ENCODE measurements around the gene GLRX. TPM values are rescaled to one million over a fixed set of nuclear protein-coding genes. Genes with fewer than 3 reads are reported as not detected.

Gene GLRX
- total RNA-seq, 1 experiment from 2014 or later = 27.3 TPM

DNA sequence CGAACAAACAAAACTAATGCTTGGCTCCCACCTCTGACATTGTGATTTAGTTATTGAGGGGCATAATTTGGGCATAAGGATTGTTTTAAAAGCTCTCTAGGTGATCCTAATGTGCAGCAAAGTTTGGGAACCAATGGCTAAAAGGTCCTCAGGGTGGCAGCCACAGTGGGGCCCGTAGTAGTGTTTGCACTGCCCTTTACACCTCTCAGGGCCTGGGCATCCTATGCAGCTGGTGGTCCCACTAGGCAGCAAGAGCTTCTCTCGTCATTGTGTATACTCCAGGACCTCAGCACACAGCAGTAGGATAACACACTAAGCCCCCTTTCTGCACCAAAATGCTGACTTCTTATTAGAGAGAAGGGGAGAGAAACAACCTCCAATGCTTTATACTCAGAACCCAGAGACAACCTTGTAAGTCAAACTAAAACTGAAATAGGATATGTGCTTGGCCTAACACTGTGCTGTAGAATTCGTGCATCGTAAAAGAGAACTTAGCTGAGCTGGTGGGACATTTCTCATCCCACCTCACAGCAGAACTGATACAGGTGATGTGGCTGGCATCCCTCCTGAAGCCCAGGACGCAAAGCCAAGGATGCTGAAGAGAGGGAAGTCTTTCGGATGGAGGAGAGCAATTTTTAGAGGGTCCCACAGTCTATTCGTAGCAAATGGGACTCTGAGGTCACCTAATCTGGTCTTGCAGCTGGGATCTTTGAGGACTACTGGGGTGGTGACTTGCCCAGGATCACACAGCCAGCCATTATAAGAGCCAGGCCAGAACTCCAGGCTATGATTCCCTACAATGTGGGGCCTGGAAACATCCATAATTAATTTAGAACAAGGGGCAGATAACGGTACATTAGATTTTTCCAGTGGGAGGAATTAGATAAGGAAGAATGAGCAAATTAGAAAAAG lies 1.2 kb downstream of the GLRX start:
- TF ChIP-seq EZH2 (IDR thresholded peaks at IDR 0.05; ENCODE audit: borderline replicate concordance, low read depth, low read length, poor library complexity, severe bottlenecking) = no peak
- TF ChIP-seq, protein P1, sequence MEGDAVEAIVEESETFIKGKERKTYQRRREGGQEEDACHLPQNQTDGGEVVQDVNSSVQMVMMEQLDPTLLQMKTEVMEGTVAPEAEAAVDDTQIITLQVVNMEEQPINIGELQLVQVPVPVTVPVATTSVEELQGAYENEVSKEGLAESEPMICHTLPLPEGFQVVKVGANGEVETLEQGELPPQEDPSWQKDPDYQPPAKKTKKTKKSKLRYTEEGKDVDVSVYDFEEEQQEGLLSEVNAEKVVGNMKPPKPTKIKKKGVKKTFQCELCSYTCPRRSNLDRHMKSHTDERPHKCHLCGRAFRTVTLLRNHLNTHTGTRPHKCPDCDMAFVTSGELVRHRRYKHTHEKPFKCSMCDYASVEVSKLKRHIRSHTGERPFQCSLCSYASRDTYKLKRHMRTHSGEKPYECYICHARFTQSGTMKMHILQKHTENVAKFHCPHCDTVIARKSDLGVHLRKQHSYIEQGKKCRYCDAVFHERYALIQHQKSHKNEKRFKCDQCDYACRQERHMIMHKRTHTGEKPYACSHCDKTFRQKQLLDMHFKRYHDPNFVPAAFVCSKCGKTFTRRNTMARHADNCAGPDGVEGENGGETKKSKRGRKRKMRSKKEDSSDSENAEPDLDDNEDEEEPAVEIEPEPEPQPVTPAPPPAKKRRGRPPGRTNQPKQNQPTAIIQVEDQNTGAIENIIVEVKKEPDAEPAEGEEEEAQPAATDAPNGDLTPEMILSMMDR (conservative IDR thresholded peaks at IDR 0.05; ENCODE audit: low read depth, low read length) = no peak
- intact Hi-C loops (cut with micrococcal nuclease; ENCODE audit: unreplicated experiment) = no loop called here
- H3K36me3 ChIP-seq (ENCODE audit: insufficient read depth, low read length, poor library complexity, severe bottlenecking) = no peaks in the 10 kb centered on the region
- ChIA-PET POLR2A (ENCODE audit: low non-redundant PET) (no interaction called here), CTCF (no interaction called here)
- no peak for DNase-seq (ENCODE audit: low spot score)
- no peaks in the 10 kb centered on the region for H3K27me3 ChIP-seq (replicated peaks; ENCODE audit: insufficient read depth, low read depth, low read length, poor library complexity)
- H3K4me1 ChIP-seq (ENCODE audit: insufficient read depth, low read length, poor library complexity, severe bottlenecking) = peaks cover 26% of the 10 kb centered on the region
- TSS peak; percentile 59 for BruUV-seq (replicated peaks)
- no peaks in the 10 kb centered on the region for H3K9me3 ChIP-seq (ENCODE audit: low read depth, low read length, poor library complexity, severe bottlenecking)
- H3K27ac ChIP-seq (ENCODE audit: low read depth, low read length, poor library complexity, severe bottlenecking) = peak overlapping the region; percentile 70
- H3K4me3 ChIP-seq (ENCODE audit: low read depth, low read length, poor library complexity, severe bottlenecking) = peak overlapping the region; percentile 62

DNA sequence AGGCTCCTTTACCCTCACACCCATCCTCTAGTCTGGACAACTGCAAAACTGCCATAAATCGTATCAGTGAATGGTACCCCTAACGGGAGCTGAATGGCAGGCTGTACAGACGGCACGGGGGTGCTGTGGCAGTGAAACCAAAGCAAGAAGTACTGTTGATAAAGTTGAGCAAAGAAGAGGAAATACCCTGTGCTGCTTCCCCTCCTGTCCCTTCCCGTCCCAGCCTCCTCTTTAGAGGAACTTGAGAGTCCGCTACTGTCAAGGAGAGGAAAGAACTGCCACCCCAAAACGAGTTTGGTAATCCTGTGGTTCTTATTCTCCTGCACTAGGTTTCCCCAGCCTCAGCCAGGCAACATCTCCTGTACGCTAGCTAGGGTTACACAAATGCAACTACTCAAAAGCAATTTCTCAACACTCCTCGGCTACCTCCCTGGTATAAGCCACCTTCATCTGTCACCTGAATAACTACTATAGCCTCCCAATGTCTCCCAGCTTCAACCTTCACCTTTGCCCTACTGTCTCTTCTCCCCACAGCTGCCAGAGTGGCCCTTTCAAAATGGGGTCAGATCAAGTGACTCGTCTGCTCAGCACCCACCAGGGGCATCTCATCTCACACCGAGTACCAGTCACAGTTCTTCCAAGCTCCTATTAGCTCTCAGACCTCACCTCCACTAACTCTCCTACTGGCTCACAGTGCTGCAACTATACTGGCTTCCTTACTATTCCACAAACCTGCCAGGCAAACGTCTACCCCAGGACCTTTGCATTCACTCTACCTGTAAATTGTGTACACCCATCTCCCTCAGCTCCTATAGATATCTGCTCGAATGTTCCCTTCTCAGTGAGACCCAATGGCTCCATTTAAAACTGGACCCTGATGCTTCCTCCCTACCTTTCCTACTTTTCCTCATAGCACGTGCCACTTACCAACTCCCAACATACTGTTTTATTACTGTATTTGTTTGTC lies 4.1 kb downstream of the GLRX start:
- CTCF ChIA-PET = no interaction called here
- BruUV-seq (replicated peaks) = no TSS peak
- POLR2A ChIA-PET (ENCODE audit: low non-redundant PET) = no interaction called here

DNA sequence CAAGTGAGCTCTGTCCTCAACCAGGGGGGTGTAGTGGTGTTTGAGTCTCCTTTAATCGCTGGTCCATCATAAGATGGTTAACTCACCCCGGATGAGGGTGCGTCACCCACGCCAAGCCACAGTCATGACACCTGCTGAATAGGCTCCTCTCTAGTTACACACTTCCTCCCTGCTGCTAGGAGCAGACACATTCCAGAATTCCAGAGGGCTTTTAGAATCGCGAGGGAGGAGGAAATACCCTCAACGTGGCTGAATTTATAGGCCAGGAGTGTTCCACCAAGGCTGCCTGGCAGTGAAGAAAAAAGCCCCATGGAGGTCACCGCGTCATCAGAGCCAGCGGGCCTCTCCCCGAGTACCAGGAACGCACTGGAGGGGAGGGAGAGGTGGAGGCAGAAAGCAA lies 5.1 kb downstream of the GLRX start:
- TF ChIP-seq, protein P1 (conservative IDR thresholded peaks at IDR 0.05; ENCODE audit: low read depth, low read length) = no peak
- TF ChIP-seq EZH2 (IDR thresholded peaks at IDR 0.05; ENCODE audit: borderline replicate concordance, low read depth, low read length, poor library complexity, severe bottlenecking) = no peak
- Histone ChIP-seq H3K36me3 (ENCODE audit: insufficient read depth, low read length, poor library complexity, severe bottlenecking) (no peaks in the 10 kb centered on the region), H3K4me3 (ENCODE audit: low read depth, low read length, poor library complexity, severe bottlenecking) (no peak overlapping the region), H3K27me3 (replicated peaks; ENCODE audit: insufficient read depth, low read depth, low read length, poor library complexity) (no peaks in the 10 kb centered on the region), H3K27ac (ENCODE audit: low read depth, low read length, poor library complexity, severe bottlenecking) (no peak overlapping the region), H3K4me1 (ENCODE audit: insufficient read depth, low read length, poor library complexity, severe bottlenecking) (peaks cover 22% of the 10 kb centered on the region), H3K9me3 (ENCODE audit: low read depth, low read length, poor library complexity, severe bottlenecking) (no peaks in the 10 kb centered on the region)
- POLR2A ChIA-PET (ENCODE audit: low non-redundant PET) = no interaction called here
- BruUV-seq (replicated peaks) = no TSS peak
- DNase-seq (ENCODE audit: low spot score) = no peak
- CTCF ChIA-PET = no interaction called here
- intact Hi-C loops (cut with micrococcal nuclease; ENCODE audit: unreplicated experiment) = no loop called here

More for the DNA sequence above, 4.1 kb downstream of the GLRX start:
- Histone ChIP-seq H3K4me3 (ENCODE audit: low read depth, low read length, poor library complexity, severe bottlenecking) (no peak overlapping the region), H3K36me3 (ENCODE audit: insufficient read depth, low read length, poor library complexity, severe bottlenecking) (no peaks in the 10 kb centered on the region), H3K4me1 (ENCODE audit: insufficient read depth, low read length, poor library complexity, severe bottlenecking) (peaks cover 31% of the 10 kb centered on the region), H3K27ac (ENCODE audit: low read depth, low read length, poor library complexity, severe bottlenecking) (no peak overlapping the region), H3K9me3 (ENCODE audit: low read depth, low read length, poor library complexity, severe bottlenecking) (no peaks in the 10 kb centered on the region), H3K27me3 (replicated peaks; ENCODE audit: insufficient read depth, low read depth, low read length, poor library complexity) (no peaks in the 10 kb centered on the region)
- no peak for DNase-seq (ENCODE audit: low spot score)
- no peak for TF ChIP-seq EZH2 (IDR thresholded peaks at IDR 0.05; ENCODE audit: borderline replicate concordance, low read depth, low read length, poor library complexity, severe bottlenecking)
- TF ChIP-seq, protein P1 (conservative IDR thresholded peaks at IDR 0.05; ENCODE audit: low read depth, low read length) = no peak
- intact Hi-C loops (cut with micrococcal nuclease; ENCODE audit: unreplicated experiment) = no loop called here

Data from A673 (cell line).